Esophagus (tissue), 2 donors: ENCODE data around the gene IPO9. TPM values are rescaled to one million over a fixed set of nuclear protein-coding genes. Genes with fewer than 3 reads are reported as not detected.
A peak's percentile ranks its signal among the peaks of the same experiment; 100 is the strongest.

ENCODE experiments used
- H3K27ac ChIP-seq, 2 donors: one replicate each; pipeline ENCODE4 v1.5.1; 2013; ENCODE audit warnings: low read depth in 2 of 2, mild to moderate bottlenecking in 2 of 2, inconsistent platforms in 1 of 2, low read length in 1 of 2, moderate library complexity in 1 of 2
- H3K27me3 ChIP-seq, 2 donors: one replicate each; pipeline ENCODE4 v1.6.1; 2013; ENCODE audit warnings: low read length in 2 of 2, control low read depth in 1 of 2, mild to moderate bottlenecking in 1 of 2; ENCODE audit not compliant: insufficient read depth in 2 of 2, control insufficient read depth in 1 of 2
- H3K36me3 ChIP-seq, 2 donors: one replicate each; pipeline ENCODE4 v1.6.1; 2013; ENCODE audit warnings: low read length in 1 of 2; ENCODE audit not compliant: control insufficient read depth in 2 of 2, insufficient read depth in 2 of 2
- H3K4me1 ChIP-seq, 2 donors: one replicate each; pipeline ENCODE4 v1.6.1; 2013; ENCODE audit warnings: low read length in 1 of 2; ENCODE audit not compliant: control insufficient read depth in 2 of 2, insufficient read depth in 2 of 2
- H3K4me3 ChIP-seq, 2 donors: one replicate each; pipeline ENCODE4 v1.5.1; 2013; ENCODE audit warnings: low read length in 2 of 2, mild to moderate bottlenecking in 2 of 2, low read depth in 1 of 2, moderate library complexity in 1 of 2
- H3K9me3 ChIP-seq, 2 donors: one replicate each; pipeline ENCODE4 v1.6.1; 2013; ENCODE audit warnings: mild to moderate bottlenecking in 2 of 2, low read depth in 1 of 2, low read length in 1 of 2, moderate library complexity in 1 of 2; ENCODE audit not compliant: control insufficient read depth in 2 of 2, insufficient read depth in 1 of 2
- WGBS, 2 donors: extraction: QIAGEN DNeasy Blood & Tissue Kit; methylation state at CpG; one replicate each; pipeline ENCODE4 v1.1.7; 2013; 5-methylcytosine and 5-hydroxymethylcytosine counted together
- polyA plus RNA-seq, 2 donors: library from polyadenylated mRNA; stranded (reverse); fragments of 200-250 nt; gene quantifications; one replicate each; pipeline ENCODE4 v1.2.3, GENCODE V29; 2013
- donor health status: healthy with polysubstance abuse.
- donor health status: Bipolar disorder and iron deficiency.

IPO9 gene
- 10 to 100 TPM; 11.2 to 11.5 TPM for polyA plus RNA-seq

DNA sequence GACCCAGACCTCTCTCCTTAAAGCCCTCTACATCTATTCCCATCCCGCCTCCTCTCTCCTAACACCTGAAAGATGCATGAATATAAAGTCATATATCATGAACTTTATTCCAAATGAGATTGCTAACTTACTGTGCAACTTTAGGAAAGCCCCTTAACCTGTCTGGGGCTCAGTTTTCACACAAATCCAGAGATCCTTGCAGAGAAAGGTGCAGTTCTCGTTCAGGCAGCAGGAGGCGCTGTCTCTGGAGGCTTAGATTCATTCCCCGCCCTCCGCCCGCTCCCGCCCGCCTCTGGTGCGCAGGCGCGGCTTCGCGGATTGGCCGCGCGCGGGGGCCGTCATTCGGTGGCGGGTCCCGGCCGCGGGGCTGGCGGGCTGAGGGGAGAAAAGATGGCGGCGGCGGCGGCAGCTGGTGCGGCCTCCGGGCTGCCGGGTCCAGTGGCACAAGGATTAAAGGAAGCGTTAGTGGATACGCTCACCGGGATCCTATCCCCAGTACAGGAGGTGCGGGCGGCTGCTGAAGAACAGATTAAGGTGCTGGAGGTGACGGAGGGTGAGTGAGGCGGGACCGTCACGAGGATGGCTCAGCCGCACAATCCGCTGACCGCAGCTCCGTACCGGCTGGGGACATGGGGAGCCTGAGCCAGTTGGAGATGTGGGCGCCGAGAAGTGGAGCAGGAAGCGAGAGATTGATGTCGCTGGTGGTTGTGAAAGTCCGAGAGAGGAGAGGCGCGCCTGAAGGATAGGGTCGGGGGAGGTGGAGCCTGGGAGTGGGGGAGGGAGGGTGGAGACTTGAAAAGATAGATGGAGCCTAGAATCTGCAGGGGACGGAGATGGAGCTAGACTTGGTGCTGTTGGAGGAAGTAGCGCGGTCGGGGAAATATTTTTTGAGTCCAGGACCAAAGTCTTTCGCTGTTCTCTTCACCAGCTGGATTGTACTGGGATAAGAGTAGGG lies at the start of gene IPO9:
Gene IPO9, plus strand, starts transcription at position 338 of the 955 bp plus-strand sequence. Its CDS starts 53 bp downstream, at position 391.
- Histone ChIP-seq H3K27ac (peak within 1 kb of the TSS; percentile 89 to 95), H3K27me3 (no peaks in the 10 kb centered on the region), H3K9me3 (no peaks in the 10 kb centered on the region), H3K4me1 (no peaks in the 10 kb centered on the region), H3K36me3 (no peaks in the 10 kb centered on the region), H3K4me3 (peak within 1 kb of the TSS; percentile 78 to 100)
- 1% methylated on average over 47 to 58 of the region's 58 CpGs for WGBS, 2 donors

- Histone ChIP-seq H3K36me3 (peaks cover 6 to 12% of the 10 kb centered on the region in 2 donors), H3K4me1 (peaks cover 0 to 2% of the 10 kb centered on the region in 2 donors), H3K9me3 (no peaks in the 10 kb centered on the region), H3K4me3 (no peak overlapping the region), H3K27ac (no peak overlapping the region), H3K27me3 (no peaks in the 10 kb centered on the region)
- WGBS, 2 donors: 55 to 76% methylated on average over 6 of the region's 6 CpGs
These were observed 49.5 kb upstream of the IPO9 start for GRCh38 chr1:201779351-201779880.

GRCh38 chr1:201780952-201781351 lies 48.0 kb upstream of the IPO9 start:
- 88% methylated on average over 6 of the region's 6 CpGs for WGBS, 2 donors
- no peaks in the 10 kb centered on the region for H3K9me3 ChIP-seq
- H3K4me3 ChIP-seq: no peak overlapping the region
- H3K27ac ChIP-seq: no peak overlapping the region
- no peaks in the 10 kb centered on the region for H3K27me3 ChIP-seq
- H3K36me3 ChIP-seq: peaks cover 6 to 12% of the 10 kb centered on the region in 2 donors
- H3K4me1 ChIP-seq: peaks cover 0 to 2% of the 10 kb centered on the region in 2 donors

- Histone ChIP-seq H3K27me3 (no peaks in the 10 kb centered on the region), H3K27ac (no peak overlapping the region), H3K36me3 (peaks cover 6 to 15% of the 10 kb centered on the region in 2 donors), H3K4me3 (no peak overlapping the region), H3K9me3 (no peaks in the 10 kb centered on the region), H3K4me1 (peaks cover 0 to 2% of the 10 kb centered on the region in 2 donors)
- WGBS, 2 donors: 45 to 52% methylated on average over 1 of the region's 1 CpG
These were observed 47.5 kb upstream of the IPO9 start for GRCh38 chr1:201781437-201781836.

DNA sequence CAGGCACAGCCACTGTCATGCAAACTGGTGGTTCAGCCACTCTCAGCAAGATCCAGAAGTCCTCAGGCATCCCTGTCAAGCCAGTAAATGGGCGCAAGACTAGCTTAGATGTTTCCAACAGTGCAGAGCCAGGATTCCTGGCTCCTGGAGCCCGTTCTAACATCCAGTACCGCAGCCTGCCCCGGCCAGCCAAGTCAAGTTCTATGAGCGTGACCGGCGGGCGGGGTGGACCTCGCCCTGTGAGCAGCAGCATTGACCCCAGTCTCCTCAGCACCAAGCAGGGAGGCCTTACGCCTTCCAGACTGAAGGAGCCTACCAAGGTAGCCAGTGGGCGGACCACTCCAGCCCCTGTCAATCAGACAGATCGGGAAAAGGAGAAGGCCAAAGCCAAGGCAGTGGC lies 46.6 kb upstream of the IPO9 start:
- WGBS, 2 donors: 89 to 96% methylated on average over 12 of the region's 12 CpGs
- Histone ChIP-seq H3K9me3 (no peaks in the 10 kb centered on the region), H3K27ac (no peak overlapping the region), H3K4me3 (no peak overlapping the region), H3K36me3 (peaks cover 7 to 20% of the 10 kb centered on the region in 2 donors), H3K4me1 (peaks cover 2 to 3% of the 10 kb centered on the region in 2 donors), H3K27me3 (no peaks in the 10 kb centered on the region)

- Histone ChIP-seq H3K9me3 (no peaks in the 10 kb centered on the region), H3K27me3 (no peaks in the 10 kb centered on the region), H3K4me3 (no peak overlapping the region), H3K36me3 (peaks cover 11 to 20% of the 10 kb centered on the region in 2 donors), H3K4me1 (peaks cover 2 to 3% of the 10 kb centered on the region in 2 donors), H3K27ac (no peak overlapping the region)
- 87% methylated on average over 2 of the region's 2 CpGs for WGBS, 2 donors
These were observed 45.9 kb upstream of the IPO9 start for GRCh38 chr1:201783058-201783457.

- Histone ChIP-seq H3K27me3 (no peaks in the 10 kb centered on the region), H3K36me3 (peaks cover 11 to 24% of the 10 kb centered on the region in 2 donors), H3K4me1 (peaks cover 2 to 3% of the 10 kb centered on the region in 2 donors), H3K9me3 (no peaks in the 10 kb centered on the region), H3K4me3 (no peak overlapping the region), H3K27ac (no peak overlapping the region)
- WGBS, 2 donors: 89 to 93% methylated on average over 6 of the region's 6 CpGs
These were observed 45.4 kb upstream of the IPO9 start for GRCh38 chr1:201783572-201783971.

DNA sequence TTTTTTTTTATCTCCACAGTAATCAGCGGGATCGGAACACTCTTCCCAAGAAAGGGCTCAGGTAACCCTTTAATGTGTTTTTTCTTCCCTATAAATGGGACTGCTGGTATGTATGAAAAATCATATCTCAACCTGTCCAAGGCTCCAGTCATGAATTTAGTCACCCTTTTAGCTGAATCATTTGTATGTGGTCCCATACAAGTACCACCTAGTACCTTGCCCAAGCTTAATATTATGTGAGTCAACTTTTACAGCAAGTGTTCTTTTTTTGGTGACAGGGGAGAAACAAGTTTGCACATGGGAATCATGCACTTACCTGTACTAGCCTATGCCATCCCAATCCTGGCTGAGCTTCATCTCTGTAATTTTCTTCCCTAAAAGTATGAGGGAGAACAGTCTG lies 43.7 kb upstream of the IPO9 start:
- Histone ChIP-seq H3K4me1 (peaks cover 2 to 3% of the 10 kb centered on the region in 2 donors), H3K27me3 (no peaks in the 10 kb centered on the region), H3K27ac (no peak overlapping the region), H3K4me3 (no peak overlapping the region), H3K36me3 (peaks cover 11 to 25% of the 10 kb centered on the region in 2 donors), H3K9me3 (no peaks in the 10 kb centered on the region)
- WGBS, 2 donors: 46 to 88% methylated on average over 2 of the region's 2 CpGs

DNA sequence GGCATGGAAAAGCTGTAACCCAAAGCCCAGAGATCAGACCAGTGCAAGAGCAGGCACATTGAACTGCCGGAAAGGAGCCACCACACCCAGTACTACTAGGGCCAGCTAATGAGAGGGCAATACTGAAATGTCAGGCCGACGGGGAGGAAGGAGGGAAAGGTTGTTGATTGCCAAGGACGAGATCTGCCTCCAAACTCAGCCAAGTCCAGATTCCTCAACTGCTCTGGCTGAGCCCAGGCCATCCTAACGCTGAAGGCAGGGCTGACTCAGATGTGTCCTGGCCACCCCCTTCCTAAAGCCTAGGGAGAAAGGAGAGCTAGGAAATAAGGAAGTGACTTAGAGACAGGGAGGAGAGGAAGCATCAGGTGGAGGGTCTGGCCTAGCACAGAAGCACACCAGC lies 42.1 kb upstream of the IPO9 start:
- peaks cover 0 to 3% of the 10 kb centered on the region in 2 donors for H3K4me1 ChIP-seq
- no peaks in the 10 kb centered on the region for H3K27me3 ChIP-seq
- no peak overlapping the region for H3K4me3 ChIP-seq
- peaks cover 11 to 27% of the 10 kb centered on the region in 2 donors for H3K36me3 ChIP-seq
- peak overlapping the region in 1 of 2 donors; percentile 48 for H3K27ac ChIP-seq
- 47 to 70% methylated on average over 5 of the region's 5 CpGs for WGBS, 2 donors
- no peaks in the 10 kb centered on the region for H3K9me3 ChIP-seq
